Suprapubic skin (tissue), 4 donors: ENCODE data around the gene CELSR3. TPM values are rescaled to one million over a fixed set of nuclear protein-coding genes. Genes with fewer than 3 reads are reported as not detected.

Experiments used
- DNase-seq, 2 donors: peaks; one replicate each; pipeline ENCODE4 v3.0.0-alpha.2; 2019; ENCODE audit warnings: low spot score in 2 of 2
- H3K27ac ChIP-seq: fragments of 200-600 bp; sonication (generic); one replicate; pipeline ENCODE4 v1.5.1; 2019
- H3K27me3 ChIP-seq: fragments of 200-600 bp; sonication (generic); one replicate; pipeline ENCODE4 v1.5.1; 2019
- H3K36me3 ChIP-seq: fragments of 200-600 bp; sonication (generic); one replicate; pipeline ENCODE4 v1.5.1; 2019
- H3K4me1 ChIP-seq: fragments of 200-600 bp; sonication (generic); one replicate; pipeline ENCODE4 v1.5.1; 2019
- H3K4me3 ChIP-seq: fragments of 200-600 bp; sonication (generic); one replicate; pipeline ENCODE4 v1.5.1; 2019; ENCODE audit warnings: mild to moderate bottlenecking
- H3K9me3 ChIP-seq: fragments of 200-600 bp; sonication (generic); one replicate; pipeline ENCODE4 v1.5.1; 2019
- CTCF ChIP-seq, 2 donors: fragments of 200-600 bp in 1 of 2; fragments of 450-650 bp in 1 of 2; sonication (generic) in 1 of 2; IDR thresholded peaks; one replicate each; pipeline ENCODE4 v1.5.1; 2016 to 2019; ENCODE audit warnings: antibody characterized with exemption in 2 of 2, mild to moderate bottlenecking in 1 of 2, moderate library complexity in 1 of 2
- EP300 ChIP-seq: sonication (generic); formaldehyde crosslinking; IDR thresholded peaks from one replicate; pipeline ENCODE4 v1.6.1; 2017; ENCODE audit warnings: antibody characterized with exemption
- POLR2A ChIP-seq, 2 donors: fragments of 450-650 bp; IDR thresholded peaks; one replicate each; pipeline ENCODE4 v1.6.1; 2017; ENCODE audit warnings: antibody characterized with exemption in 2 of 2, mild to moderate bottlenecking in 2 of 2, moderate library complexity in 2 of 2
- POLR2AphosphoS5 ChIP-seq, 3 donors: sonication (generic); formaldehyde crosslinking; IDR thresholded peaks; one replicate each; pipeline ENCODE4 v1.6.1; 2017; ENCODE audit warnings: antibody characterized with exemption in 3 of 3
- WGBS: methylation state at CpG from one replicate; pipeline ENCODE4 v1.1.5; 2018; 5-methylcytosine and 5-hydroxymethylcytosine counted together
- total RNA-seq, 4 donors: library from RNA; depleted of rRNA; stranded (reverse); fragments of >200 nt; gene quantifications; one replicate each; pipeline ENCODE4 v1.1.0, GENCODE V29; 2016

Gene CELSR3
- total RNA-seq, 4 donors from 2014 or later = 1.6 to 3.2 (median 2.0) TPM

DNA sequence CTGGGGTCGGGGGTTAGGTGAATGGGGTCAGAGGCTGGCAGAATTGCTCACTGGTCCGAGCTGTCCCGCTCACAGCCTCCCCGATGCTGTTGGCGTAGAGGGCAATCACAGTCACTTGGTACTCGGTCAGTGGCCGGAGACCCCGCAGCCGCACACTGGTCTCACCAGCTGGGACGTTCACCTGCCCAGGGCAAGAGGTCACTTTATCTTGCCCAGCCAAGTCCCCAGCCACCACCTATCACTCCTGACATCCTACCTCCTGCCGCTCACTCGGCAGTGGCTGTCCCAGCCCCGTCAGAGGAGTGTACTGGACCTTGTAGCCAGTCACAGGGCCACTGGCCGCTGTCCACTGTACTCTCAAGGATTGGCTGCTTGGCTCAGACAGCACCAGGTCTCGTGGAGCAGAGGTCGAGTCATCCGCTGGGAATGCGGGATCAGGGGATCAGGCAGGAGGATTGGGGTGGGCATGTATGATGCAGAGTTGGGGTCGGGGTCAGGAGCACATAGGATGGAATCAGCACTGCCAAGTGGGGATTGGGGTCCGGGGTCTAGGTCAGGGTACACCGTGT, 70.1 kb downstream of the CELSR3 start:
- WGBS = 78% methylated on average over 11 of the region's 21 CpGs
- no peak overlapping the region for H3K4me3 ChIP-seq
- H3K27me3 ChIP-seq = no peaks in the 10 kb centered on the region
- H3K27ac ChIP-seq = no peak overlapping the region
- H3K36me3 ChIP-seq = peaks cover 32% of the 10 kb centered on the region
- DNase-seq = no peak
- no peak for TF ChIP-seq POLR2A (IDR thresholded peaks at IDR 0.05)
- TF ChIP-seq EP300 = no peak
- TF ChIP-seq CTCF (IDR thresholded peaks at IDR 0.05) = no peak
- no peak for TF ChIP-seq POLR2AphosphoS5 (IDR thresholded peaks at IDR 0.05)
- H3K9me3 ChIP-seq = no peaks in the 10 kb centered on the region
- H3K4me1 ChIP-seq = peaks cover 55% of the 10 kb centered on the region

DNA sequence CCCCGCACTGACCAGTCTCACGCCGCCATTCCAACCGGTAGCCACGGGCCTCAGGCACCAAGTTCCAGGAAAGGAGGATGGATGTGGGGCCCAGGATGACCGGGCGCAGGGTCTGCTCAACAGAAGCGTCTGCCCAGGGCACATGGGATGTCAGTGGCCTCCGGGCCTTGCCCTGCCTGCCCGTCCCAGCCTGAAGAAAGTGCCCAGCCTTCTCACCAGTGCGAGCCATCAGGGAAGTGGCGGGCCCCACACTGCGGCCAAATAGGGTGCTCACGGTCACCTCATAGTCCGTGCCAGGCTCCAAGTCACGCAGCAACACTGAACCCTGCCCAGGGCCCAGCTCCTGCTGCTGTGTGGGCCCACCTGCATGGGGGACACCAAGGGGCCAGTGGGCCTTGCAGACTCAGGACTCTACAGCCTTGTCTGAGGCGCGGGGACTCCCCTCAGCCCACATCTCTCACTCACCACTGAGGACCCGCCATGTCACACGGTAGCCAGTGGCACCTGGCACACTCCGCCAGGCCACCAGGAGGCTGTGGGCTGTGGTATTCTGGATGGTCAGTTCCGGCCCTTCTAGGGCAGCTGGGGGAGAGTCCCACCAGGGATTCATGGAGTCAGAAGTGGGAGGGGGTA, 70.7 kb downstream of the CELSR3 start:
- Histone ChIP-seq H3K4me3 (no peak overlapping the region), H3K36me3 (peaks cover 36% of the 10 kb centered on the region), H3K4me1 (peaks cover 49% of the 10 kb centered on the region), H3K9me3 (no peaks in the 10 kb centered on the region), H3K27ac (no peak overlapping the region), H3K27me3 (no peaks in the 10 kb centered on the region)
- no peak for TF ChIP-seq CTCF (IDR thresholded peaks at IDR 0.05)
- TF ChIP-seq POLR2AphosphoS5 (IDR thresholded peaks at IDR 0.05) = no peak
- no peak for TF ChIP-seq POLR2A (IDR thresholded peaks at IDR 0.05)
- TF ChIP-seq EP300 = no peak
- WGBS = 78% methylated on average over 12 of the region's 22 CpGs
- no peak for DNase-seq

- WGBS = 97% methylated on average over 6 of the region's 14 CpGs
- no peak for DNase-seq
- H3K4me1 ChIP-seq = peaks cover 43% of the 10 kb centered on the region
- no peak overlapping the region for H3K4me3 ChIP-seq
- H3K27me3 ChIP-seq = no peaks in the 10 kb centered on the region
- no peak overlapping the region for H3K27ac ChIP-seq
- H3K9me3 ChIP-seq = no peaks in the 10 kb centered on the region
- no peak for TF ChIP-seq EP300
- TF ChIP-seq POLR2A (IDR thresholded peaks at IDR 0.05) = no peak
- TF ChIP-seq POLR2AphosphoS5 (IDR thresholded peaks at IDR 0.05) = no peak
- no peak for TF ChIP-seq CTCF (IDR thresholded peaks at IDR 0.05)
- H3K36me3 ChIP-seq = peaks cover 42% of the 10 kb centered on the region
Observed at GRCh38 chr3:48591436-48591835, 71.2 kb downstream of the CELSR3 start.

DNA sequence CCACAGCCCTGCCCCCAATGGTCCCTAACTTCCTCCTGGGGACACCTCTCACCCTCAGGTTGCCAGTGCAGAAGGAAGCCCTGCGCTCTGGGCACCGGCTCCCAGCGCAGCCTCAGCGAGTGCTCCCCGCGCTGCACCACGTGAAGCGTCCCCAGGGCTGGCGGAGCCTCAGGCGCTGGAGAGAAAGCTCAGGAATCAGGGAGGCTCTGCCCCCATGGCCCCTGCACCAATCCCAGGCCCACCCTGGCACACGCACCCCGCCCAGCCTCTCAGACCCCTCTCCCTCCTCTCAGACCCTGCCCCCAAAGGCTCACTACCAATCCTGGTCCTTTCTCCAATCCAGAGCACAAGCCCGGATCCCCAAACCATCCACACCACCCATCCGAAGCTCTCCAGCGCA, 74.5 kb downstream of the CELSR3 start:
- no peak overlapping the region for H3K4me3 ChIP-seq
- peaks cover 11% of the 10 kb centered on the region for H3K4me1 ChIP-seq
- H3K27ac ChIP-seq = no peak overlapping the region
- no peak for DNase-seq
- 86% methylated on average over 15 of the region's 15 CpGs for WGBS
- TF ChIP-seq CTCF (IDR thresholded peaks at IDR 0.05) (no peak), POLR2AphosphoS5 (IDR thresholded peaks at IDR 0.05) (no peak), EP300 (no peak), POLR2A (IDR thresholded peaks at IDR 0.05) (no peak)
- H3K36me3 ChIP-seq = peaks cover 62% of the 10 kb centered on the region
- H3K9me3 ChIP-seq = no peaks in the 10 kb centered on the region
- H3K27me3 ChIP-seq = no peaks in the 10 kb centered on the region

- Histone ChIP-seq H3K27me3 (no peaks in the 10 kb centered on the region), H3K27ac (no peak overlapping the region), H3K9me3 (no peaks in the 10 kb centered on the region), H3K4me3 (no peak overlapping the region), H3K4me1 (peaks cover 8% of the 10 kb centered on the region), H3K36me3 (peaks cover 66% of the 10 kb centered on the region)
- no peak for DNase-seq
- TF ChIP-seq POLR2A (IDR thresholded peaks at IDR 0.05) (no peak), CTCF (IDR thresholded peaks at IDR 0.05) (no peak), EP300 (no peak), POLR2AphosphoS5 (IDR thresholded peaks at IDR 0.05) (no peak)
- 69% methylated on average over 2 of the region's 11 CpGs for WGBS
Observed at GRCh38 chr3:48587686-48588085, 75.0 kb downstream of the CELSR3 start.

Other genes starting within 250 kb of the CELSR3 start
- 100 to 1,000 TPM; 188 to 384 (median 220) TPM for gene PLXNB1, start 232.8 kb downstream of the CELSR3 start, total RNA-seq
- gene CCDC51, start 222.8 kb downstream of the CELSR3 start, total RNA-seq = 10 to 100 TPM in 3 of 4 donors, 1 to 10 TPM in 1; 6.4 to 18.7 (median 13.6) TPM
- 100 to 1,000 TPM; 122 to 281 (median 190) TPM for gene TMA7, start 222.6 kb downstream of the CELSR3 start, total RNA-seq
- gene ATRIP, start 216.1 kb downstream of the CELSR3 start, total RNA-seq = 10 to 100 TPM in 2 of 4 donors, 1 to 10 TPM in 2; 8.7 to 12.7 (median 10.2) TPM
- gene SHISA5, start 158.7 kb downstream of the CELSR3 start, total RNA-seq = 10 to 100 TPM; 60.1 to 98.0 (median 87.3) TPM
- 10 to 100 TPM in 1 of 4 donors, 1 to 10 TPM in 3; 3.6 to 12.7 (median 8.3) TPM for gene PFKFB4, start 106.1 kb downstream of the CELSR3 start, total RNA-seq
- gene UCN2, start 99.1 kb downstream of the CELSR3 start, total RNA-seq = 10 to 100 TPM; 10.1 to 23.7 (median 18.0) TPM
- gene COL7A1, start 67.6 kb downstream of the CELSR3 start, total RNA-seq = 100 to 1,000 TPM; 287 to 596 (median 348) TPM
- 100 to 1,000 TPM; 294 to 337 (median 319) TPM for gene UQCRC1, start 53.2 kb downstream of the CELSR3 start, total RNA-seq
- not detected for gene TMEM89, start 41.1 kb downstream of the CELSR3 start, total RNA-seq
- gene SLC26A6, start 27.4 kb downstream of the CELSR3 start, total RNA-seq = 10 to 100 TPM; 14.0 to 29.4 (median 24.1) TPM
- 10 to 100 TPM; 34.8 to 59.2 (median 44.9) TPM for gene NCKIPSD, start 23.0 kb upstream of the CELSR3 start, total RNA-seq
- 100 to 1,000 TPM; 169 to 269 (median 246) TPM for gene IP6K2, start 54.3 kb upstream of the CELSR3 start, total RNA-seq
- gene PRKAR2A, start 185.0 kb upstream of the CELSR3 start, total RNA-seq = 10 to 100 TPM; 24.9 to 34.5 (median 29.5) TPM
- gene SLC25A20, start 236.0 kb upstream of the CELSR3 start, total RNA-seq = 10 to 100 TPM; 11.3 to 23.7 (median 17.9) TPM